HAP-1 (cell line): ENCODE measurements around the gene CACNG1.

ENCODE experiments used
- DNase-seq, 2 experiments: peaks; one replicate each; pipeline ENCODE4 v3.0.0-alpha.2; 2016 to 2020; ENCODE audit warnings: low spot score in 2 of 2
- H3K27me3 ChIP-seq: fragments of 250-450 bp; sonication (Bioruptor Pico); 2 replicates; pipeline ENCODE4 v1.5.1; 2020; ENCODE audit warnings: low read depth, mild to moderate bottlenecking, moderate library complexity
- H3K36me3 ChIP-seq: fragments of 250-450 bp; sonication (Bioruptor Pico); replicated peaks from 2 replicates; pipeline ENCODE4 v1.5.1; 2020; ENCODE audit warnings: mild to moderate bottlenecking
- H3K4me1 ChIP-seq: fragments of 250-450 bp; sonication (Bioruptor Pico); 2 replicates; pipeline ENCODE4 v1.5.1; 2020; ENCODE audit warnings: mild to moderate bottlenecking
- H3K4me3 ChIP-seq: fragments of 250-450 bp; sonication (Bioruptor Pico); 2 replicates; pipeline ENCODE4 v1.5.1; 2020; ENCODE audit warnings: mild to moderate bottlenecking, moderate library complexity
- H3K9me3 ChIP-seq: fragments of 250-450 bp; sonication (Bioruptor Pico); 2 replicates; pipeline ENCODE4 v1.5.1; 2020; ENCODE audit warnings: mild to moderate bottlenecking, moderate library complexity
- in situ Hi-C: fragments of 300-500 bp; cut with MboI; formaldehyde crosslinking; loops from 3 replicates; pipeline ENCODE4 v1.14.3; 2020; ENCODE audit warnings: low sequenced_read_pairs, inconsistent platforms, mixed read lengths

The CACNG1 gene

GRCh38 chr17:67044016-67044772 is at the start of gene CACNG1:
Gene CACNG1, plus strand, starts transcription at chr17:67044554. Its CDS starts 107 bp downstream, at chr17:67044661.
- in situ Hi-C loops: no loop called here
- Histone ChIP-seq H3K36me3 (no peaks in the 10 kb centered on the region), H3K4me3 (no peak within 1 kb of the TSS), H3K4me1 (no peaks in the 10 kb centered on the region), H3K9me3 (peaks cover 4% of the 10 kb centered on the region; the same call in 1 of the 2 replicates), H3K27me3 (no peaks in the 10 kb centered on the region)
- no peak for DNase-seq

GRCh38 chr17:66994930-66995535 is 49.3 kb upstream of the CACNG1 start:
- H3K36me3 ChIP-seq: no peaks in the 10 kb centered on the region
- in situ Hi-C loops: no loop called here
- no peak overlapping the region for H3K4me3 ChIP-seq
- peaks cover 4% of the 10 kb centered on the region; the same call in 1 of the 2 replicates for H3K27me3 ChIP-seq
- H3K9me3 ChIP-seq: no peaks in the 10 kb centered on the region
- H3K4me1 ChIP-seq: no peaks in the 10 kb centered on the region
- DNase-seq: no peak

GRCh38 chr17:66995944-66996343 is 48.4 kb upstream of the CACNG1 start:
- Histone ChIP-seq H3K9me3 (no peaks in the 10 kb centered on the region), H3K4me1 (no peaks in the 10 kb centered on the region), H3K36me3 (no peaks in the 10 kb centered on the region), H3K27me3 (no peaks in the 10 kb centered on the region), H3K4me3 (no peak overlapping the region)
- DNase-seq: no peak
- in situ Hi-C loops: no loop called here

- Histone ChIP-seq H3K9me3 (no peaks in the 10 kb centered on the region; the same call in 1 of the 2 replicates), H3K27me3 (no peaks in the 10 kb centered on the region), H3K4me3 (no peak overlapping the region), H3K4me1 (no peaks in the 10 kb centered on the region), H3K36me3 (no peaks in the 10 kb centered on the region)
- no peak for DNase-seq
- in situ Hi-C loops: no loop called here
Observed at GRCh38 chr17:66996926-66997325, 47.4 kb upstream of the CACNG1 start.

GRCh38 chr17:67003231-67003630 is 41.1 kb upstream of the CACNG1 start:
- in situ Hi-C loops: no loop called here
- Histone ChIP-seq H3K36me3 (no peaks in the 10 kb centered on the region), H3K9me3 (no peaks in the 10 kb centered on the region; the same call in 1 of the 2 replicates), H3K4me3 (no peak overlapping the region), H3K4me1 (no peaks in the 10 kb centered on the region), H3K27me3 (no peaks in the 10 kb centered on the region)
- DNase-seq: no peak

GRCh38 chr17:67004181-67004580 is 40.2 kb upstream of the CACNG1 start:
- Histone ChIP-seq H3K4me1 (no peaks in the 10 kb centered on the region), H3K36me3 (no peaks in the 10 kb centered on the region), H3K27me3 (no peaks in the 10 kb centered on the region), H3K4me3 (no peak overlapping the region), H3K9me3 (no peaks in the 10 kb centered on the region; the same call in 1 of the 2 replicates)
- no peak for DNase-seq
- in situ Hi-C loops: no loop called here

- no peak overlapping the region for H3K4me3 ChIP-seq
- in situ Hi-C loops: no loop called here
- H3K9me3 ChIP-seq: no peaks in the 10 kb centered on the region
- H3K27me3 ChIP-seq: no peaks in the 10 kb centered on the region; the same call in 1 of the 2 replicates
- H3K36me3 ChIP-seq: no peaks in the 10 kb centered on the region
- no peaks in the 10 kb centered on the region for H3K4me1 ChIP-seq
- no peak for DNase-seq
Observed at GRCh38 chr17:67007266-67007665, 37.1 kb upstream of the CACNG1 start.

GRCh38 chr17:67008101-67008500 is 36.3 kb upstream of the CACNG1 start:
- Histone ChIP-seq H3K27me3 (no peaks in the 10 kb centered on the region; the same call in 1 of the 2 replicates), H3K4me1 (no peaks in the 10 kb centered on the region), H3K9me3 (no peaks in the 10 kb centered on the region), H3K4me3 (no peak overlapping the region), H3K36me3 (no peaks in the 10 kb centered on the region)
- in situ Hi-C loops: no loop called here
- DNase-seq: no peak

GRCh38 chr17:67011527-67012175 is 32.7 kb upstream of the CACNG1 start:
- no peaks in the 10 kb centered on the region for H3K9me3 ChIP-seq
- H3K4me1 ChIP-seq: no peaks in the 10 kb centered on the region
- H3K4me3 ChIP-seq: no peak overlapping the region
- no peaks in the 10 kb centered on the region for H3K36me3 ChIP-seq
- H3K27me3 ChIP-seq: no peaks in the 10 kb centered on the region; the same call in 1 of the 2 replicates
- in situ Hi-C loops: no loop called here
- DNase-seq: no peak

- DNase-seq: no peak
- Histone ChIP-seq H3K27me3 (no peaks in the 10 kb centered on the region; the same call in 1 of the 2 replicates), H3K4me3 (no peak overlapping the region), H3K36me3 (no peaks in the 10 kb centered on the region), H3K9me3 (no peaks in the 10 kb centered on the region), H3K4me1 (no peaks in the 10 kb centered on the region)
- in situ Hi-C loops: no loop called here
Observed at GRCh38 chr17:67013891-67014290, 30.5 kb upstream of the CACNG1 start.

GRCh38 chr17:67015001-67015400 is 29.4 kb upstream of the CACNG1 start:
- in situ Hi-C loops: no loop called here
- no peak for DNase-seq

GRCh38 chr17:67016039-67016762 is 28.2 kb upstream of the CACNG1 start:
- Histone ChIP-seq H3K4me1 (no peaks in the 10 kb centered on the region), H3K9me3 (no peaks in the 10 kb centered on the region), H3K27me3 (no peaks in the 10 kb centered on the region), H3K36me3 (no peaks in the 10 kb centered on the region), H3K4me3 (no peak overlapping the region)
- in situ Hi-C loops: no loop called here
- DNase-seq: no peak

More at GRCh38 chr17:67015001-67015400, 29.4 kb upstream of the CACNG1 start:
- Histone ChIP-seq H3K4me1 (no peaks in the 10 kb centered on the region), H3K27me3 (no peaks in the 10 kb centered on the region; the same call in 1 of the 2 replicates), H3K4me3 (no peak overlapping the region), H3K36me3 (no peaks in the 10 kb centered on the region), H3K9me3 (no peaks in the 10 kb centered on the region)

GRCh38 chr17:67017910-67018309 is 26.4 kb upstream of the CACNG1 start:
- Histone ChIP-seq H3K4me1 (no peaks in the 10 kb centered on the region), H3K27me3 (no peaks in the 10 kb centered on the region), H3K9me3 (no peaks in the 10 kb centered on the region), H3K36me3 (no peaks in the 10 kb centered on the region), H3K4me3 (no peak overlapping the region)
- DNase-seq: no peak
- in situ Hi-C loops: no loop called here
